Right ventricle myocardium superior (tissue), 1 donor: ENCODE results near the gene WLS. TPM values are rescaled to one million over a fixed set of nuclear protein-coding genes. Genes with fewer than 3 reads are reported as not detected.
A peak's percentile ranks its signal among the peaks of the same experiment; 100 is the strongest.

ENCODE experiments used
- ATAC-seq: fragments of 200-7000 bp; cut with Tn5 transposase; one replicate; pipeline ENCODE4 v1.9.1; 2020; ENCODE audit warnings: mild to moderate bottlenecking; ENCODE audit not compliant: poor library complexity
- DNase-seq: peaks from one replicate; pipeline ENCODE4 v3.0.0-alpha.2; 2020
- intact Hi-C: fragments of 100-400 bp; cut with DNase I; formaldehyde crosslinking; loops from one replicate; pipeline ENCODE4 v1.11.2; 2022
- total RNA-seq: library from RNA; stranded (reverse); fragmentation: NEBNext Ultra II Directional; extraction: Animal tissue kit (Norgen Biotek cat#: 25700); gene quantifications from one replicate; pipeline ENCODE4 v1.2.1, GENCODE V29; 2021
- donor health status: DM: no; HTN: yes; CAD: no; lungs with severe emphysema.

WLS gene
- total RNA-seq, 1 donor from 2014 or later = 93.2 TPM

GRCh38 chr1:68230901-68231626, 1.3 kb downstream of the WLS start:
- intact Hi-C loops = loop anchor here (5.0 kb wide), 1 partner anchor 109 kb away; no protein-coding TSS in a partner anchor
- ATAC-seq = peak; percentile 26

GRCh38 chr1:68230484-68230802, 1.9 kb downstream of the WLS start:
- intact Hi-C loops = loop anchor here (5.0 kb wide), 1 partner anchor 108 kb away; no protein-coding TSS in a partner anchor
- no peak for ATAC-seq
- no peak for DNase-seq

More at GRCh38 chr1:68230901-68231626, 1.3 kb downstream of the WLS start:
- peak; percentile 48 for DNase-seq

GRCh38 chr1:68229650-68230483, 2.5 kb downstream of the WLS start:
- intact Hi-C loops = loop anchor here (5.0 kb wide), 1 partner anchor 108 kb away; no protein-coding TSS in a partner anchor

GRCh38 chr1:68228851-68229250, 3.5 kb downstream of the WLS start:
- ATAC-seq = no peak
- intact Hi-C loops = no loop called here

More at GRCh38 chr1:68229650-68230483, 2.5 kb downstream of the WLS start:
- DNase-seq (no peak), ATAC-seq (peak; percentile 5)

GRCh38 chr1:68227598-68227997, 4.7 kb downstream of the WLS start:
- intact Hi-C loops = no loop called here
- DNase-seq (no peak), ATAC-seq (no peak)

More at GRCh38 chr1:68228851-68229250, 3.5 kb downstream of the WLS start:
- no peak for DNase-seq

- intact Hi-C loops = no loop called here
These were observed 6.5 kb downstream of the WLS start for GRCh38 chr1:68225781-68226180.

GRCh38 chr1:68223687-68224086, 8.6 kb downstream of the WLS start:
- peak; percentile 86 for ATAC-seq
- intact Hi-C loops = no loop called here
- peak; percentile 46 for DNase-seq

More at GRCh38 chr1:68225781-68226180, 6.5 kb downstream of the WLS start:
- DNase-seq (no peak), ATAC-seq (no peak)

GRCh38 chr1:68221980-68222373, 10.3 kb downstream of the WLS start:
- intact Hi-C loops = no loop called here
- DNase-seq (no peak), ATAC-seq (no peak)

GRCh38 chr1:68221001-68221979, 11.0 kb downstream of the WLS start:
- intact Hi-C loops = no loop called here
- ATAC-seq = no peak
- DNase-seq = no peak

- DNase-seq (no peak), ATAC-seq (no peak)
- intact Hi-C loops = no loop called here
These were observed 11.9 kb downstream of the WLS start for GRCh38 chr1:68220420-68220819.

GRCh38 chr1:68218490-68218889, 13.8 kb downstream of the WLS start:
- DNase-seq (no peak), ATAC-seq (no peak)
- intact Hi-C loops = no loop called here

- intact Hi-C loops = no loop called here
- ATAC-seq = no peak
- no peak for DNase-seq
These were observed 14.7 kb downstream of the WLS start for GRCh38 chr1:68217618-68218017.

- ATAC-seq (no peak), DNase-seq (no peak)
- intact Hi-C loops = no loop called here
These were observed 15.2 kb downstream of the WLS start for GRCh38 chr1:68217060-68217554.

- no peak for DNase-seq
- ATAC-seq = no peak
- intact Hi-C loops = no loop called here
These were observed 16.1 kb downstream of the WLS start for GRCh38 chr1:68216089-68216772.

- intact Hi-C loops = no loop called here
- DNase-seq (peak; percentile 83), ATAC-seq (peak; percentile 86)
These were observed 18.5 kb downstream of the WLS start for GRCh38 chr1:68213843-68214242.

- ATAC-seq (no peak), DNase-seq (no peak)
- intact Hi-C loops = no loop called here
These were observed 20.5 kb downstream of the WLS start for GRCh38 chr1:68211761-68212380.

- DNase-seq (no peak), ATAC-seq (no peak)
- intact Hi-C loops = no loop called here
These were observed 21.5 kb downstream of the WLS start for GRCh38 chr1:68210829-68211228.

GRCh38 chr1:68210027-68210426, 22.3 kb downstream of the WLS start:
- intact Hi-C loops = no loop called here
- no peak for DNase-seq
- no peak for ATAC-seq
